Measurements from ENCODE around the gene EMX2.

GRCh38 chr10:117555863-117556262, 13.3 kb downstream of the EMX2 start:
- no peak for TF ChIP-seq CTCF (IDR thresholded peaks at IDR 0.05)
- TF ChIP-seq POLR2A (IDR thresholded peaks at IDR 0.05), result no peak
